HG03280 (cell line): ENCODE measurements around the gene CLPTM1L.
"Not testable (repeated sequence)": the region's sequence is repeated elsewhere in the genome, so short reads cannot be mapped to it uniquely, and the experiment has no call there.

Source experiments
- ATAC-seq: cut with Tn5 transposase; IDR thresholded peaks from one replicate; pipeline ENCODE4 v1.9.1; 2021; ENCODE audit warnings: mild to moderate bottlenecking, moderate library complexity; ENCODE audit not compliant: unreplicated experiment

The CLPTM1L gene

DNA sequence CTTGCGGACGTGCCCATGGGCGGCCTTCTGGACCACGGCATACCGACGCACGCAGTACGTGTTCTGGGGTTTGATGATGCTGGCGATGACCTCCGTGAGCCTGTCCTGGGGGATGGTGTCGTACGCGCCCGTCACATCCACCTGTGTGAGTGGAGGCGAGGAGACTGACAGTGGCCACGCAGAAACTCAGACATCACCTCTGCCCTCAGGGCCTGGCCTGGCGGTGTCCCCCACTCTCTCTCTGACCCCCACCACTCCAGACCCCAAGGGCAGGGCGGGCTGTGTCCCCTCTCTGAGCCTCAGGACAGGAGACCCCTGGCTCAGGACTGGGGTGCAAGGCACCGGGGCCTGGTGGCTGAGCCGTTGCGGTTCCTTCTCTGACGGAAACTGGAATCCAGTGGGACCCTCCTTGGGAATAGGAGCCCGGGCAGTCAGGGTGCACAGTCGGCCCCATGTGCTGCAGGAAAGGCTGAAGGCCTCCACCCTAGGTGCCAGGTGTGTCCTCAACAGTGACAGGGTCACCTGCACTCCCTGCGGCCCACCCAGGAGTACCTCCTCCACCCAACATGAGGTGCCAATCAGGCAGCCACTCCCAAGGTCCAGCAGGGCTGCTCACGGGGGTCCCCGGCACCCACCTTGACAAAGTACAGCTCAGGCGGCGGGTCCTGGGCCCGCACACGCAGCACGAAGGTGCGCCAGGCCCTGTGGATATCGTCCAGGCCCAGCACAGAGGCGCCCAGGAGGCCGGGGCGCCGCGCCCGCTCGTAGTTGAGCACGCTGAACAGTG is 66.0 kb downstream of the CLPTM1L start:
- ATAC-seq: no peak

DNA sequence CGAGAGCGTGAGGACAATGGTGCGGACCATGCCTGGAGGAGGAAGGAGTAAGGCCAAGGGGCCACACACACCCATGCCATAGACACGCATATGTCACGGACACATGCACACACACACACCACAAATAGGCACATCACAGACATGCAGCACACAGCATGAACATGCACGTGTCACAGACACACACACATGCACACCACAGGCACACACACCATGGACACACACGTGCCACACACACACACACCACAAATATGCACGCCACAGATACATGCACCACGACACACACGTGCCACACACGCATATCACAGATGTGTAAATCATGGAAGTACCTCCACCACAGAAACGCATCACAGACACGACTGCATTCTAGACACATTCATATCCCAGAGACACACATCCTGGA is 66.7 kb downstream of the CLPTM1L start:
- ATAC-seq: no peak

DNA sequence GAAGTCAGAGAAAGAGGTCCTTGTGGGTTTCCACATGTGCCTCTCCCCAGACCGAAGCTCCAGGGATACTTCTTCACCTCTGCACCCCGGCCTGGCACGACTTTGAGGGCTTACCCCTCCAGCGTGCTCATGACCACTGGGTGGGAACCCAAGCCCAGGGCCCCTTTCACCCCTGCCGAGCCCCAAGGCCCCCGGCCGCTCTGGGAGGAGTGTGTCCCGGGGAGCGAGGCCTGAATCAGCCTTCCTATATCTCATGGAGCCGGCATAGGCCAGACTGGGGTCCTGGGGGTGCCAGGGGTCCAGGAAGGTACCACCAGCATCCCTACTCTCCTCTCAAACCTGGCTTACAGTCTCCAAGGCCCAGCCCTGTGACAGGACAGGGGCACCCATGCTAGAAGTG is 67.1 kb downstream of the CLPTM1L start:
- no peak for ATAC-seq

DNA sequence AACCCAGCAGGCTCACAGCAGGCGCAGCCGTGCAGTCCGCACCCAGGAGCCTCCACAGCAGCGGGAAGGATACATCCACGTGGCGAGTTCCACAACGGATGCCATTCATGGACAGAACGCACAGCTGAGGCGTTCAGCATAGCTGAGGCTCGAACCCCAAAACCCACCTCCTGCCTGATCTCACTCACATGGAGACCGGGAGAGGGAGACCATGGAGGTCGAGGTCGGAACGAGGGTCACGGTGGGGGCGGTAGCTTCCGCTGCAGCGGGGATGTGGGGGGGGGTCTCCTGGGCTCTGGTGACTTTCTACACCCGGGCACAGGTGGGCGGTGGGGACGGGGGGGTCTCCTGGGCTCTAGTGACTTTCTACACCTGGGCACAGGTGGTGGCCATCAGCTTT is 67.6 kb downstream of the CLPTM1L start:
- ATAC-seq: no peak

DNA sequence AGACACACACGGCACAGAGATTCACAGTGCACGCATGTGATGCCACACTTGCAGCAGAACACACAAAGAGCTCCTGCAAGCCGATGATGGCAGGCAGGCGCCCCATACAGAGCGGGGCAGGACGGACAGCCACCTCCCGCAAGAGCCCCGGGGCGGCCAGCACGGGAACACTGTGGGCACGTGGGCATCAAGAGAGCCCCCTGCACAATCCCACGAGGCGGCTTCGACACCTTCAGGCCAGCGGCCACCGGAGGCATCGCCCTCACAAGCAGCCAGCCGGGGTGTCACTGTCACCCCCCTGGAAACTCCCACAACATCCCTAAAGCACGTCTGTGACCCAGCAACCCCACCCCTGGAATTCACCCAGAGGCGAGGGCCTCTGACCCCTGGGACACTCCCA is 68.0 kb downstream of the CLPTM1L start:
- no peak for ATAC-seq

- not testable (repeated sequence) for ATAC-seq
These were observed 69.2 kb downstream of the CLPTM1L start for GRCh38 chr5:1275397-1276391.

DNA sequence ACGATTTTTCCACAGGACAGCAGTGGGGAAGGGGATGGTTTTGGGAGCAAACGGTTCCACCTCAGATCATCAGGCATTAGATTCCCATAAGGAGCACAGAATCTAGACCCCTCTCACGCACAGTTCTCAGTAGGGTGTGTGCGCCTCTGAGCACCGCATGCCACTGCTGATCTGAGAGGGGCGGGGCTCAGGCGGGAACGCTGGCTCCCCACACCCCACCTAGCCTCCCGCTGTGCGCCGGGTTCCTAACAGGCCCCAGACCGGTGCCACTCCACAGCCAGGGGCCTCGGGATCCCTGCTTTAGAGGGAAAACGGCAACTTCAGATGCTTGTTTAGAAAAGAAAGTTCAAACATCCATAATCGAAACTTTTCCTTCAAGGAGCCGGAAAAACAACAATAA is 70.4 kb downstream of the CLPTM1L start:
- no peak for ATAC-seq

DNA sequence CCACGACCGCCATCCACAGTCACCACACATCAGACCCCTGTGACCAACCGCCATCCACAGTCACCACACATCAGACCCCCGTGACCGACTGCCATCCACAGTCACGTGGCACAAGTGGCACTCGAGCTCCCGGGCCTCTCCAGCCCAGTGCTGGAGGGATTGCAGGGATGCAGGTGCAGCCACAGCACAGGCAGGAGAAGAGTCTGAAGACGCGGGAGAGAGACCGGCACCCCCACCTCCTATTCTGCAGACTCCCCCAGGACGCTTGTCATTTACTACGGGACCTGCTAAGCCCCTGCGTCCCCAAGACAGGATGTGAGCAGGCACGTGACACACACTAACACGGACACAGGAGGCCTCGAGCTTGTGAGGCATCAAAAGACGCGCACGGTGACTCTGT is 71.2 kb downstream of the CLPTM1L start:
- ATAC-seq: no peak

DNA sequence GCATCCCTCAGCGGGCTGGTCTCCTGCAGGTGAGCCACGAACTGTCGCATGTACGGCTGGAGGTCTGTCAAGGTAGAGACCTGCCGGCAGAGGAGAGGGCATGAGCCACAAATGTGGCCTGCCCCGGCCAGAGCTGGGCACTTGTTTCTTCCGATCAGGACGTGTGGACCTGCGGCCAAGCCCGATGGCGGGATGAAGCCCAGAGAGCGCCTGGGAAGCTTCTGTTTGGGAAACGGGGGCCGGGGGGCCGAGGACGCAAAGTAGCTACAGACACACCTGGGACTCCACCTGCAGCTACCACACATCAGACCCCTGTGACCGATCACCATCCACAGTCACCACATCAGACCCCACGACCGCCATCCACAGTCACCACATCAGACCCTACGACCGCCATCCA is 72.7 kb downstream of the CLPTM1L start:
- ATAC-seq: no peak

GRCh38 chr5:1270933-1271914 is 73.7 kb downstream of the CLPTM1L start:
- no peak for ATAC-seq

- ATAC-seq: no peak
These were observed 74.5 kb downstream of the CLPTM1L start for GRCh38 chr5:1270426-1270825.

DNA sequence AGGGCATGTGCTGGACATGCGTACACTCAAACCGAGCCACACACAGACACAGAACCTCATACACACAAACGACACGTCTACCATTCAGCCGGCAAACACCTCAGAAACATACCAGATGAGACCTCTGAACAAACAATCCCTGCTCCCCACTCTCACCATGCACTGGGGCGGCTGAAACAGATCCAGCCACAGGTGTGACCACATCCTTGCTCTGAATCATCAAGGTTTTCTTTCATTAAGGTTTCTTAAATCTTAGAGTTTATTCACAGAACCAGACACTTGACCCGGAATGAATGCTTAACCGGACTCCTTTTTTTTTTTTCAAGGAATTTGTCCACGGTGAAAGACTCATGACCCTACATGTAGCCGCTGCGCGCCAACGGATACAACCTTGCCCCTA is 76.2 kb downstream of the CLPTM1L start:
- no peak for ATAC-seq

DNA sequence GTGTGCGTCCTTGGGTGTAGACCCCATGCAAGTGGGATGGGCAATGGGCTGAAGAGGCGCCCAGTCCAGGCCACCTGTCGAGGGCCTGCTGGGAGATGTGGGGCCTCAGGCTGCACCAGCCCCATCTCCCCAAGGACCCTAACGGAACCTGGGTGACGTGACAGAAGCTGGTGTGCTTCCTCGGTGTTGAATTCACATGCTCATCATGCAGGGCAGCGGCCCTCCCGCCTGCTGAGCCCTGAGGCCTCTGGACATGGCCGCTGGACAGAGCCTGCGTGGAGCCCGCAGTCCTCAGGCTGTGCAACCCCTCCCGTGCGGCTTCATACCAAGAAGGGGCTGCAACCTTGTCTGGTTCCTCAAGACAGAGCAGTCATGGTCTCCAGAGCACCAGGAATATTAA is 76.8 kb downstream of the CLPTM1L start:
- no peak for ATAC-seq
